Mesenchymal stem cell (in vitro differentiated cells and primary cell): Measurements from ENCODE around the gene SDCCAG8.

Experiments
- DNase-seq: peaks from one replicate; pipeline ENCODE4 v3.0.0-alpha.2; 2013
- H2AFZ ChIP-seq: one replicate; pipeline ENCODE4 v1.6.1; 2013; ENCODE audit warnings: low read depth, mild to moderate bottlenecking, control low read depth, inconsistent platforms, low read length, moderate library complexity
- H2AK5ac ChIP-seq: 2 replicates; pipeline ENCODE4 v1.6.1; 2013; ENCODE audit warnings: low read length, moderate library complexity, mild to moderate bottlenecking, inconsistent platforms; ENCODE audit not compliant: severe bottlenecking
- H2BK120ac ChIP-seq: one replicate; pipeline ENCODE4 v1.6.1; 2013; ENCODE audit warnings: low read depth, mild to moderate bottlenecking, inconsistent platforms, low read length, moderate library complexity
- H2BK12ac ChIP-seq, 2 experiments: one replicate each; pipeline ENCODE4 v1.6.1; 2013; ENCODE audit warnings: inconsistent platforms in 2 of 2, low read length in 2 of 2, mild to moderate bottlenecking in 2 of 2, moderate library complexity in 2 of 2, control low read depth in 1 of 2
- H2BK15ac ChIP-seq: one replicate; pipeline ENCODE4 v1.6.1; 2013; ENCODE audit warnings: mild to moderate bottlenecking, low read depth, inconsistent platforms; ENCODE audit not compliant: poor library complexity, severe bottlenecking
- H2BK5ac ChIP-seq: 2 replicates; pipeline ENCODE4 v1.6.1; 2013; ENCODE audit warnings: low read depth, mild to moderate bottlenecking, low read length, control low read depth, inconsistent platforms; ENCODE audit not compliant: poor library complexity, severe bottlenecking
- H3K14ac ChIP-seq, 2 experiments: one replicate each; pipeline ENCODE4 v1.6.1; 2013; ENCODE audit warnings: inconsistent platforms in 2 of 2, low read length in 2 of 2, control low read depth in 1 of 2, mild to moderate bottlenecking in 1 of 2, moderate library complexity in 1 of 2
- H3K18ac ChIP-seq, 2 experiments: one replicate each; pipeline ENCODE4 v1.6.1; 2013; ENCODE audit warnings: inconsistent platforms in 2 of 2, low read length in 2 of 2, control low read depth in 1 of 2, low read depth in 1 of 2, mild to moderate bottlenecking in 1 of 2
- H3K23ac ChIP-seq, 2 experiments: one replicate each; pipeline ENCODE4 v1.6.1; 2013; ENCODE audit warnings: inconsistent platforms in 2 of 2, low read length in 2 of 2, mild to moderate bottlenecking in 2 of 2, moderate library complexity in 2 of 2, control low read depth in 1 of 2
- H3K27ac ChIP-seq: 2 replicates; pipeline ENCODE4 v1.5.1; 2013; ENCODE audit warnings: mild to moderate bottlenecking, moderate library complexity, low read length, control low read depth, inconsistent platforms; ENCODE audit not compliant: poor library complexity, severe bottlenecking
- H3K27me3 ChIP-seq, 2 experiments: 2 replicates each; pipeline versions ENCODE4 v1.6.1 to v1.7.0; 2013; ENCODE audit warnings: low read length in 2 of 2, mild to moderate bottlenecking in 2 of 2, moderate library complexity in 2 of 2, control low read depth in 1 of 2, inconsistent platforms in 1 of 2; ENCODE audit not compliant: control insufficient read depth in 1 of 2, insufficient read depth in 1 of 2
- H3K36me3 ChIP-seq, 2 experiments: 2 replicates each; pipeline versions ENCODE4 v1.6.1 to v1.7.0; 2013; ENCODE audit warnings: low read length in 2 of 2, control low read depth in 1 of 2, inconsistent platforms in 1 of 2, low read depth in 1 of 2, mild to moderate bottlenecking in 1 of 2; ENCODE audit not compliant: insufficient read depth in 2 of 2, control insufficient read depth in 1 of 2
- H3K4ac ChIP-seq, 2 experiments: one replicate each; pipeline ENCODE4 v1.6.1; 2013; ENCODE audit warnings: inconsistent platforms in 2 of 2, low read length in 2 of 2, mild to moderate bottlenecking in 2 of 2, moderate library complexity in 2 of 2, control low read depth in 1 of 2, low read depth in 1 of 2
- H3K4me1 ChIP-seq: 2 replicates; pipeline ENCODE4 v1.6.1; 2013; ENCODE audit warnings: low read depth, low read length, control low read depth; ENCODE audit not compliant: control insufficient read depth, insufficient read depth
- H3K4me2 ChIP-seq: 2 replicates; pipeline ENCODE4 v1.6.1; 2013; ENCODE audit warnings: low read length, mild to moderate bottlenecking, inconsistent platforms; ENCODE audit not compliant: poor library complexity, severe bottlenecking
- H3K4me3 ChIP-seq, 2 experiments: 2 replicates each; pipeline versions ENCODE4 v1.5.1 to v1.7.0; 2013; ENCODE audit warnings: low read length in 2 of 2, mild to moderate bottlenecking in 2 of 2, control low read depth in 1 of 2, low read depth in 1 of 2; ENCODE audit not compliant: insufficient read depth in 1 of 2
- H3K79me1 ChIP-seq: replicated peaks from 2 replicates; pipeline ENCODE4 v1.6.1; 2013; ENCODE audit warnings: mild to moderate bottlenecking, control low read depth, low read length, inconsistent platforms; ENCODE audit not compliant: poor library complexity, severe bottlenecking
- H3K9ac ChIP-seq: 2 replicates; pipeline ENCODE4 v1.7.0; 2013; ENCODE audit warnings: mild to moderate bottlenecking, low read length, moderate library complexity
- H3K9me3 ChIP-seq: 2 replicates; pipeline ENCODE4 v1.7.0; 2013; ENCODE audit warnings: mild to moderate bottlenecking, low read length; ENCODE audit not compliant: control insufficient read depth
- H4K8ac ChIP-seq: one replicate; pipeline ENCODE4 v1.6.1; 2013; ENCODE audit warnings: inconsistent platforms, mild to moderate bottlenecking, low read length, moderate library complexity
- H4K91ac ChIP-seq: one replicate; pipeline ENCODE4 v1.6.1; 2013; ENCODE audit warnings: mild to moderate bottlenecking, low read length, inconsistent platforms
- WGBS: methylation state at CpG from one replicate; pipeline ENCODE4 v1.1.7; 2013; ENCODE audit warnings: mixed read lengths; 5-methylcytosine and 5-hydroxymethylcytosine counted together

The SDCCAG8 gene

DNA sequence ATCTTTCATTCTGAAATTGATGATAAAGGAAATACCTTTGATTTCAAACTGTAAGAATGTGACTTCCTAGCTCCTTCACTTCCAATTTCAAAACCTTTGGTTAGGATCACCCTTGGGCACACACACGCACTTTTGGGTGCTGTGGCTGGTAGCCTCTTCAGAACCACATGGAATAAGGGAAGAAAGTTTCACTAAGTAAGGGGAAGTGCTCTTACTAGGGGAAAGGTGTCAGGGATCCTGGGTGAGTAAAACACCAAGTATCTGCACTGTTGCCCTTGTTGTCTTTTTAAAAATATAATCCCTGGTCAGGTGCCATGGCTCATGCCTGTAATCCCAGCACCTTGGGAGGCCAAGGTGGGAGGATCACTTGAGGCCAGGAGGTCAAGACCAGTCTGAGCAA, 132.4 kb downstream of the SDCCAG8 start:
- Histone ChIP-seq H3K14ac (no peak overlapping the region), H2BK5ac (no peak overlapping the region), H4K8ac (no peak overlapping the region), H2BK120ac (no peak overlapping the region), H4K91ac (no peak overlapping the region), H3K4ac (no peak overlapping the region), H2BK15ac (no peak overlapping the region), H3K18ac (no peak overlapping the region), H3K27ac (no peak overlapping the region), H3K27me3 (no peaks in the 10 kb centered on the region), H3K9me3 (no peaks in the 10 kb centered on the region), H3K36me3 (peaks cover 14 to 70% of the 10 kb centered on the region in 2 experiments), H3K79me1 (peaks cover 8% of the 10 kb centered on the region), H2AK5ac (no peak overlapping the region), H3K9ac (no peak overlapping the region), H2BK12ac (no peak overlapping the region), H3K23ac (no peak overlapping the region), H3K4me2 (no peak overlapping the region), H3K4me3 (no peak overlapping the region), H3K4me1 (no peaks in the 10 kb centered on the region), H2AFZ (no peak overlapping the region)
- WGBS = 100% methylated on average over 1 of the region's 1 CpG
- DNase-seq = no peak

DNA sequence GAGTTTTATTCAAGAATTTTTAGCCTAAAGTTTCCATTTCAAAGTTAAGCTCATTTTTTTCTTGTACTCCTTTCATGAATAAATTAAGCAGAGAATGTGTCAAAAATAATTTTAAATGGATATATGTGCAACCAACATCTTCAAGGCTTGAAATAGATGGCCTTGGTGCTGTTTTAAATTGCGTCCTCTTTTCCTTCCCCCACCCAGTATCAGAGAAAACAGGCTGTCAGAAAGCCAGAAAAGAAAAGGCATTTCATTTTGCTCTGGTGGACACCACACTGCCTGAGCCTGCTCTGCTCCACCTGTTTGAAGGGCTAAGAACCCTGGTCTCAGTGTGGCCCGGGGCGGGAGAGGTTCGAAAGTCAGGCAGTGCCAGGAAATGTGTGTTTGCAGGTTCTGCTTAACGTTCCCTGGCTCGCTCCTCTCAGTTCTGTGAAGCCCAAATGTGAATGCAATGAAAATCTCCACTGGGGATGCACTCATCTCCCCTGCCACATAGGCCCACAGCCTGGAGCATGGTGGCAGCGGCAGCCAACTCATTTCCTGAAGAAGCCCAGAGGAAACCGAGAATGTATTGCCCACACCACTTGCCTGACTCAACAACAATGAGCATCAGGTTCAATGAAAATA, 134.4 kb downstream of the SDCCAG8 start:
- H3K79me1 ChIP-seq = peaks cover 7% of the 10 kb centered on the region

DNA sequence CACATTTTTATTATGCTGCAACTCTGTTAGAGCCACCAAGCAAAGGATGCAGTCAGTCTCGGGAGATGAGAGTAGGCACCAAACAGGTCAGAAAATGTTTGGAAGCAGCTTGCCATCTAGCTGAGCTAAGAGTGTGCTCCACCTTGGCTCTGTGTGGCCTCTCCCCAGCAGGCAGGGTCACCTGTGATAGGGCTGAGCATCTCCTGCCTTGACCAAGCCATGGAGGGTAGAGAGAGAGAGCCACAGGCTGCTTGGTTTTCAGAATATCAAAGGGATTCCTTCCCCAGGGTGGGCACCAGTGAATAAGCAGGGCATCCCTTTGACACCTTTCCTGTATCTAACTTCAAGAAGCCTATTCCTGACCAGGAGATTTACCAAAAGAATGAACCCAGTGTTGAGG, 135.5 kb downstream of the SDCCAG8 start:
- Histone ChIP-seq H3K79me1 (peaks cover 7% of the 10 kb centered on the region), H2BK12ac (no peak overlapping the region), H3K4me2 (no peak overlapping the region), H2AK5ac (no peak overlapping the region), H2BK120ac (no peak overlapping the region), H2BK5ac (no peak overlapping the region), H3K14ac (no peak overlapping the region), H3K36me3 (peaks cover 10 to 67% of the 10 kb centered on the region in 2 experiments), H2AFZ (no peak overlapping the region), H3K4me1 (no peaks in the 10 kb centered on the region), H4K8ac (no peak overlapping the region), H3K27me3 (no peaks in the 10 kb centered on the region), H4K91ac (no peak overlapping the region), H3K9ac (no peak overlapping the region), H3K4ac (no peak overlapping the region), H3K27ac (no peak overlapping the region), H3K23ac (no peak overlapping the region), H2BK15ac (no peak overlapping the region), H3K18ac (no peak overlapping the region), H3K9me3 (no peaks in the 10 kb centered on the region), H3K4me3 (no peak overlapping the region)
- 97% methylated on average over 1 of the region's 1 CpG for WGBS
- DNase-seq = no peak

More for the DNA sequence above, 134.4 kb downstream of the SDCCAG8 start:
- Histone ChIP-seq H2AFZ (no peak overlapping the region), H2BK15ac (no peak overlapping the region), H3K18ac (no peak overlapping the region), H4K91ac (no peak overlapping the region), H3K9ac (no peak overlapping the region), H3K27ac (no peak overlapping the region), H3K4me2 (no peak overlapping the region), H2BK12ac (no peak overlapping the region), H2BK120ac (no peak overlapping the region), H3K27me3 (no peaks in the 10 kb centered on the region), H3K23ac (no peak overlapping the region), H3K4ac (no peak overlapping the region), H3K14ac (no peak overlapping the region), H2BK5ac (no peak overlapping the region), H4K8ac (no peak overlapping the region), H3K36me3 (peaks cover 10 to 66% of the 10 kb centered on the region in 2 experiments), H3K4me3 (no peak overlapping the region), H3K9me3 (no peaks in the 10 kb centered on the region), H3K4me1 (no peaks in the 10 kb centered on the region), H2AK5ac (no peak overlapping the region)
- no peak for DNase-seq
- 88% methylated on average over 6 of the region's 8 CpGs for WGBS

DNA sequence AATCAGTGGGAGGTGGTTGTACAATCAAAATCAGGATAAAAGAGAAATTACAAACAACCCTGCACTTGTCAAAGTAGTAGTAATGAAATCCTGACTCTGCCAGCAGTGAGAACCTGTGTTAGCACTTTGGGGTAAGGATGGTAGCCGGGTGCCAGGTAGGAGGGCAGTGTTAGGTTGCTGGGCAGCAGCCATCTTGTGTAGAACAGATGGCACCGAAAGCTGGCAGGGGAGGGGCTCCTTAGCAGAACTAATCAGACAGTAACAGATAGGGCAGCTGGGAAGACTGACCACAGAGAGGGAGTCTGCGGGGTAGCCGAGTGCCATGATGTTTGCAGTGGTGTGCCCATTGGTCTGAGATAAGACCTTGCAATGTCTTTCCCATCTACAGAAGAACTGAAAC, 137.3 kb downstream of the SDCCAG8 start:
- peaks cover 7% of the 10 kb centered on the region for H3K79me1 ChIP-seq
- no peak overlapping the region for H2AK5ac ChIP-seq
- no peak for DNase-seq
- peaks cover 10 to 78% of the 10 kb centered on the region in 2 experiments for H3K36me3 ChIP-seq
- WGBS = 100% methylated on average over 4 of the region's 4 CpGs
- no peak overlapping the region for H4K8ac ChIP-seq
- H3K14ac ChIP-seq = no peak overlapping the region
- H2AFZ ChIP-seq = no peak overlapping the region
- H3K4me1 ChIP-seq = no peaks in the 10 kb centered on the region
- no peaks in the 10 kb centered on the region for H3K27me3 ChIP-seq
- H3K4me3 ChIP-seq = no peak overlapping the region
- no peak overlapping the region for H2BK15ac ChIP-seq
- H3K23ac ChIP-seq = no peak overlapping the region
- no peak overlapping the region for H3K4me2 ChIP-seq
- no peak overlapping the region for H3K4ac ChIP-seq
- no peak overlapping the region for H2BK120ac ChIP-seq
- H2BK5ac ChIP-seq = no peak overlapping the region
- no peak overlapping the region for H2BK12ac ChIP-seq
- no peaks in the 10 kb centered on the region for H3K9me3 ChIP-seq
- no peak overlapping the region for H4K91ac ChIP-seq
- no peak overlapping the region for H3K27ac ChIP-seq
- no peak overlapping the region for H3K9ac ChIP-seq
- H3K18ac ChIP-seq = no peak overlapping the region
